ENCODE measurements around the gene PLEKHH3. TPM values are rescaled to one million over a fixed set of nuclear protein-coding genes. Genes with fewer than 3 reads are reported as not detected.
"Not testable (repeated sequence)": the region's sequence is repeated elsewhere in the genome, so short reads cannot be mapped to it uniquely, and the experiment has no call there.

PLEKHH3 gene
- total RNA-seq, 1 donor from 2014 or later, result 36.1 TPM

DNA sequence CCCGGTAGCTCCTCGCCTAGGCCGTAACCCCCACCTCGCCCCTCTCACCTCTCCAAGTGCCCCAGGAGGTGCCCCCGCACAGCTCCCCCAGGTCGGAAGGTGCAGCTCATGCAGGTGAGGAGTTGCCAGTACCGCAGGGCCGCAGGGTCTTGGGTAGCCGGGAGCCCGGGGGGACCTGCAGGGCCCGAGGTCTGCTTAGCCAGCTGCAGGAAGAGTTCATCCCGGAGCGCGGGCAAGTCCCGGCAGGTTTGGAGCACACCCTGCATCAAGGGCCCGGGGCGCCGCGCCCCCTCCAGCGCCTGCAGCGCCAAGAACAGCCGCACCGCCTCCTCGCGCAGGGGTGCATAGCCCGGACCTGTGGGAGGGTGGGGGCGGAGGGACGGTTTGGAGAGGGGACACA is 4.8 kb downstream of the PLEKHH3 start:
- DNase-seq (ENCODE audit: low spot score), result no peak

DNA sequence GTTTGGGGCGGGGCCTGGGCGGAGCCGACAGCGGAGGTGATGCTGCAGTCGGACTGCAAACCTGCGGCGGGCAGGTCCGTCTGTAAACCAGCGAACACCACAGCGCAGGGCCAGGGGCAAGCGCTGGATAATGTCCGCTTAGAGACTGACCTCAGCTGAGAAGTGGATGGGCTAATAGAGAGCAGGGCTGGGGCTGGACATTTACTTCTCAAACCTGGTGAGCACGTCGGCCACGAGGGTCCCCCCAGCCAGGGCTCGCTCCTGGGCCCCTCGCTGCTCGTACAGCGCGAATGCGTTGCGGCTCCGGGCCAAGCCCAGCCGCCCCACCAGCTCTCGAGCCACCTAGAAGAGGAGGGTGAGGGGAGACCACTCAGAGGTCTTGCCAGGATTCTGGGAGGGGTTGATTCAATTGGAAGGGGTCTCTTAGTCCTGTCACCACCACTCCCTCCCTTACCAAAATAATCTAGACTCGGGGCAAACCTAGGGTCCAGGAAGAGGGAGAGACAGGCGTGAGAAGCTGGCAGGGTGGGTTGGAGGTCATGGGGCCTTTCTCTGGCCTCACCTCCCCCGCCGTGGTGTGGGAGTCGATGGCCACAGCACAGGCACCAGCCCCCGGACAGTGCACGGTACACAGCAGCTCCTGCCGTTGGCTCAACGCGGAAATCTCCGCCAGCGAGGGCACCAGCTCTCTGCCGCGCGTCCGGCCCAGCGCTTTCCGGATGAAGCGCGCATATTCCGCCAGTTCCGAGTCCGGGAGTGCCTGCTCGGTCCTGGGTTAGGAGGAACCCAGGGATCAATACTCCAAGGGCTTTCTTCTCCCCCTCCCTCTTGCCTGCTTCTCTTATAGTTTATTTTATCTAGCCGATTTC is 5.8 kb downstream of the PLEKHH3 start:
- no peak for DNase-seq (ENCODE audit: low spot score)

DNA sequence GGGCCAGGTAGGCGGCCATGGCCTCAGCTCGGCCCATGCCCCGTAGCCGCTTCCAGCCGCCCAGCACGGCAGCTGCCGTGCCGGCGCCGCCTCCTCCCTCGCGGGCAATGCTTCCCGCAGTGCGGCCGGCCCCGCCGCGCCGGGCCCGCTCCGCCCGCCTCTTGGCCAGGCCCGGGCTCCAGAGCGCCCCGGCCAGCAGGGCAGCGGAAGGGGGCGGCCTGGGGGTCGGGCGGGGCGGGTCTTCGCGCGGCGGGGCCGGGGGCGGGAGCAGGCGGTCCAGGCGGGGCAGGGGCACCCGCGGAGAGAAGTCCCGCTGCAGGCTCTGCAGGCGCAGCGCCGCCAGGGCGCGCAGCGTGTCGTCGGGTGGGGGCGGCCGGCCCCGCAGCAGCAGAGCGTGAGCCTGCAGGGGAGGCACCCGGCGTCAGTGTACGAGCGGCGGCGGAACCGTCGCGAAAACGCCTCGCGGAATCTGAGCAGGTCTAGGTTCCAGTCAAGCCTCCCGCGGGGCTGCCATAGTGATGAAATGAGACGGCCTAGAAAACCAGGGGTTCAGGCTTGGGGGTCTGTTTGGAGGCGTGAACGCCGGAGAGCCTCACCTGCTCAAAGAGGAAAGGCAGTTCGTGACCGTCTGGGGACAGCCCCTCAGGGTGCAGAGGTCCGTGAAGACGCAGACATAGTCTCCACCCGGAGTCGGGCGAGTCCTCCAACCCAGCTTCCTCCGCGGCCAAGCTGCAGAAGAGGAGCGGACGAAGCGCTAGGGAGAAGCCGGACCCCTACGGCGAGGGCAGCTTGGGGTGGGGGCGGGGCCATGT is 6.6 kb downstream of the PLEKHH3 start:
- no peak for DNase-seq (ENCODE audit: low spot score)

DNA sequence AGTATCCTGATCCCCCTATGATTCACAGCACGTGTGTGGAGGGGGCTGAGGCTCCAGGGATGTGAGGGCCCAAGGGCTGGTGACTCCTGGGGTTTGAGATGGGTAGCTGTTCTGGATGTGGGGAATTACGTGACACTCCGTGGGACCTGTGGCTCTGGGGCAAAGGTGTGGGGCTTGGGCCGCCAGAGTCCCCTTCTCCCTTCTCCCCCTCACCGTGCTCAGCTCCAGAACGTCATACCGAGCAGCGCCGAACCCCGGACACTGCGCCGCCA is 7.2 kb downstream of the PLEKHH3 start:
- DNase-seq (ENCODE audit: low spot score), result no peak

DNA sequence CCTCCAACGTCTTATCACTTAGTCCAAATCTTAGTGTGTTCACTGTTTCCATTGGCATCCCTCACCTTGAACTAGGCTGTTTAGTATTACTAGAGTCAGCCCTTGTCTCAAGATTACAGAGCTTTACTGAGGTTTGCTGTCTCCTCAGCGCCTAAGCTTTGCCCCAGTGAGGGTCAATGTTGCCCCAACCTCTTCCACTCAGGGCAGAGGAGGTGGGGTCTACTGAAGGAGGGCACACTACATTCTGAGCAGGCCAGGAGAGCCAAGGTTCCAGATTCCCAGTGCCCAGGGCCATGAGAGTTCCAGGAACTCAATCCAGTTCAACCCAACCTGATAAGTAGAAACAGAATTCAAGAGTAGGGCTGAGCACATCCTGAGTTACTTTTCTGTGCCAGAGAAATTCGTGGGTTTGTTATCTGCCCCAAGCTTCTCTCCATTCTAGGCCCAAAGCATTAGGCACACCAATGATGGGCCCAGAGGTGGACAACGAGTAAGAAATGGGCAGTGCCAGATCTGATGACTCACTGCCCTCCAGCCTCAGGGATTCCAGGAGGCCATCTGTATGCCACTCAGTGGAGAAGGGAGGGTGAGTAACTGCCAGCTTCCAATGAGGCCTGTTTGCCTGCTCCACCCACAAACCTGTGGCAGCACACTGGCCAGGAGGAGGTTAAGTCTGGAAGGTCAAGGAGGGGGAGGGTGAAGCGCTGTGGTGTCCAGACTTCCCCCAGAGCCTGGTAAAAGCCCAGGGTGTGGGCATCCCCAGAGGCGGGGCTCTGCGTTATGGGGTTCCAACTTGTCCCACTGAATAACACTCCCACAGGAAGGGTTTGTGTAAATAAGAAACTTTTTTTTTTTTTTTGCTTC is 9.5 kb downstream of the PLEKHH3 start:
- DNase-seq (ENCODE audit: low spot score), result peak; percentile 32

DNA sequence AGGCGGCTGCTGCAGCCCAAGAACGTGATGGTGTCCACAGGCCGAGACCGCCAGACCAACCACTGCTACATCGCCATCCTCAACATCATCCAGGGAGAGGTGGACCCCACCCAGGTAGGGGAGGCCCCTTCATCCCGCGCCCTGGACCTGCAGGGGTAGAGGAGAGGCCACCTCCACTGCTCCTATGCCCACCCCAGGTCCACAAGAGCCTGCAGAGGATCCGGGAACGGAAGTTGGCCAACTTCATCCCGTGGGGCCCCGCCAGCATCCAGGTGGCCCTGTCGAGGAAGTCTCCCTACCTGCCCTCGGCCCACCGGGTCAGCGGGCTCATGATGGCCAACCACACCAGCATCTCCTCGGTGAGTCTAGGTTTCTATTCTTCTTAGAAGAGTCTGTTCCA is 10.7 kb downstream of the PLEKHH3 start:
- not testable (repeated sequence) for DNase-seq (ENCODE audit: low spot score)

DNA sequence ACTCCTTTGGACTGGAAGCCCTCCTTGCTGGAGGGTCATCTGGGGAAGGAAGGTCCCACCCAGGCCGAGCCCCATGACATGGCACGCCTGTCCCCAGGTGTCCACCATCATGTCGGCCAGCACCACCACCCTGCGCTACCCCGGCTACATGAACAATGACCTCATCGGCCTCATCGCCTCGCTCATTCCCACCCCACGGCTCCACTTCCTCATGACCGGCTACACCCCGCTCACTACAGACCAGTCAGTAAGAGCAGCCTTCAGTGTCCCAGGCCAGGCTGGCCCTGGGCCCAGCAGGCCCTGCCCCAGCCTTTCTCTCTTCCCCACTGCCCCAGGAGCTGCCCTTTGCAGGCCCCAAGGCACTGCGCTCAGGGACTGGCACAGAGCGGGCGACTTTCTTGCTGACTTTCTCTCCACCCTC is 11.2 kb downstream of the PLEKHH3 start:
- DNase-seq (ENCODE audit: low spot score), result no peak

DNA sequence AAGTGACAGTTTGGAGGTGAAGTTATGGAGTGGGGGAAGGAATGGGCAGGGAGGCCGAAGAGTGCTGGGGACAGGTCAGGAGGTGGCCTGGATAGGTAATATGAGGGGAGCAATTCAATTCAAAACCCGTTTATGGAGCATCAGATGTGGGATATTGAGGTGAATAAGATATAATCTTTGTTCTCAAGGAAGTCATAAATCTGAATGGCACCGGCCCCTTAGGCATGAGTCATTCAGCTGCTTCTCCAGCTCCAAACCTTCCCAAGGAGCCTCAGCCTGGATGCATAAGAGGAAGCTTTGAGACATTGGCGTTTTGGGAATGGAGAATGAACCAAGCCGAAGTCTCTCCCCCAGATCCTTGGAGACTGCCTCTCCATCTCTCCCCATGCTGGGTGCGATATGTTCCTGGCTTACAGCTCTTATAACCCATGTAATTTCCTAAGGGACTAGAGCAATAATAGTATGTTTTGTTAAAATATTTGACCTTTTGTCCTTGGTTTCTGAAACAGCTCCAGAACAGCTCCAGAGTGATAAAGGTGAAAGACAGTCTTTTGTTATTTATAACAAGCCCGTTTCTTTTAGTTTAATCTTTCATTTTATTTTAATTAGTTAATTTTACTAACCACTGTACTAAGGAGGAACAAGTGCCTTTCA is 16.0 kb downstream of the PLEKHH3 start:
- no peak for DNase-seq (ENCODE audit: low spot score)

DNA sequence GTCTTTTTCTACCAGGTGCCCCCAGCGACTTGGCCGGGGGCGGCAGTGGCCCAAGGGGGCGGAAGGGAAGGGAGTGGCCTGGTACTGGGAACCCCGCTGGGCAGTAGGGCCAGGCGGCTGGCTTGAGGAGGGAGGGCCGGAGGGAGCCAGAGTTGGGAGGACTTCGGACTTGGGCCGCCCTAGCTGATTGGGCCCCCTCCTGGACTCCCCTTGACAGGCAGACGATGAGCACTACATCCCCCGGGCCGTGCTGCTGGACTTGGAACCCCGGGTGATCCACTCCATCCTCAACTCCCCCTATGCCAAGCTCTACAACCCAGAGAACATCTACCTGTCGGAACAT is 16.9 kb downstream of the PLEKHH3 start:
- not testable (repeated sequence) for DNase-seq (ENCODE audit: low spot score)

DNA sequence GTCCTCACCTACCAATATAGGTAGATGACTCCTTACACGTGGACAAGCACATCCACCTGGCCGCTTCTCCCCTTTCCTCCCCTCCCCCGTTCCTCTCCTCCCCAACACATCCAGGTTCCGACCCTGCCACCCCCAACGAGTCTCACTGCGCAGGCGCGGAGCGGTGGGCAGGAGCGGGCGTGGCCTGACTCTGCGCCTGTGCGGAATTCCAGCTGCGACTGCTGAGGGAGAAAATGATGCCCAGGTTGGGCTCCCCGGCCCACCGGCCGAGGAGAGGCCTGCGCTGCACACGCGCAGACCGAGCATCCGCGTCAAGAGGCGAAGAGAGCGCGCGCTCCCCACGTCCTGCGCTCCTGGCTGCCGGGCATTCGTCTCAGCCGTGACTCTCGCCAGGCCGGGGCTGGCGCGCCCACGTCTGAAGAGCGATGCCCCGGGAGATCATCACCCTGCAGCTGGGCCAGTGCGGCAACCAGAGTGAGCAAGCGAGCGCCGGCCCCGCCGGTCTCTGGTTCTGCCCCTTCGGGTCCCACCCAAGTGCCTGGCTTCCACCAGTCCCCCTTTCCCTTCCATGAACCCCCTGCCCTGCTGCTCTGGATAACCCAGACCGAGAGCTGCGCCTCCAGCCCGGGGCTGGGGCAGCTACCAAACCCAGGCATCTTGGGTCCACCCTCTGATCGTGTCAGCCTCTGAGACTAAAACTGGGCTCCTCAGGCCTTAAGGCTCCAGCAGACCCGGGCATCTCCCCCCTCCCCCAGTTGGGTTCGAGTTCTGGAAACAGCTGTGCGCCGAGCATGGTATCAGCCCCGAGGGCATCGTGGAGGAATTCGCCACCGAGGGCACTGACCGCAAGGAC is 17.5 kb downstream of the PLEKHH3 start, which contains the start of gene TUBG2:
TSS of gene TUBG2 (plus strand) at position 206 of the 853 bp plus-strand sequence. CDS start at position 426, 220 bp downstream.
- peak; percentile 87 for DNase-seq (ENCODE audit: low spot score)

DNA sequence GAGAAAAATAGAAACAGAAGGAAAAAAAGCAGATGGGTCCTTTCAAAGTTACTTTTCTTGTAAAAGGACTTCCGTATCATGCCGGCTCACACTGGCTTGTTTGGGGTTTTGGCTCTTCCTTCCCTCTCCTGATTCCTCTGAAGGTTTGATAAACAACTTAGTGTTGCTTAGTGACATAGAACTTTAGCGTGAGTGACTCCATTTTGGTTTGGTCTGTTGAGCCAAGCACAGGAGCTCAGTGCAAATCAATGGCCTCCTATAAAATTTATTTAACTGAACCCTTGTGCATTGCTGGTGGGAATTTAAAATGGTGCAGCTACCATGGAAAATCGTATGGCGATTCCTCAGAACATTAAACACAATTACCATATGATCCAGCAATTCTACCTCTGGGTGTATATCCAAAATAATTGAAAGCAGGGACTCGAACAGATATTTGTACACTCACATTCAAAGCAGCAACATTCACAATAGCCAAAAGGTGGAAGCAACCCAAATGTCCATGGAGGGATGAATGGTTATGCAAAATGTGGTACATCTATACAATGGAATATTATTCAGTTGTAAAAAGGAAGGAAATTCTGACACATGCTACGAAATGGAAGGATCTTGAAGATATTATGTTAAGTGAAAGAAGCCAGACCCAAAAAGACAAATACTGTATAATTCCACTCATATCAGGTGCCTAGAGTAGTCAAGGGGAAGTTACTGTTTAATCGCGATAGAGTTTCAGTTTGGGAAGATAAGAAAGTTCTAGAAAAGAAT is 18.8 kb downstream of the PLEKHH3 start:
- no peak for DNase-seq (ENCODE audit: low spot score)

DNA sequence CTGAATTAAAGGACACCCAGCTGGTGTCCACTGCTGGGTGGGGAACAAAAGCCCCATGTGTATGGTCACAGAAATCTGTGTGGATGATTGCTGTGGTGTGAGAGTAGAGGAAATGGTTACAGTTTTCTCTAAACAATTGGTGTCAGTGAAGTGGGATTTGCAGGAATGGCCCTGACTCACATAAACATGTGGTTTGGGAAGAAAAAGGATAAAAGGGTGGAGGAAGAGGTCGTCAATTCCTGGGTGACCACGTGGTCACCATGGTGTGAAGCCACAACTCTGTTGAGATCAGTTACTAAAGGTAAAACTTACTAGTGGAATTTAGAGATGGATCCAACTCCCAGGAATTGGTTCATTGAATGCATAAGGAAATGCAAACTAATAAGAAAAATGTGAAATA is 21.3 kb downstream of the PLEKHH3 start:
- no peak for DNase-seq (ENCODE audit: low spot score)

DNA sequence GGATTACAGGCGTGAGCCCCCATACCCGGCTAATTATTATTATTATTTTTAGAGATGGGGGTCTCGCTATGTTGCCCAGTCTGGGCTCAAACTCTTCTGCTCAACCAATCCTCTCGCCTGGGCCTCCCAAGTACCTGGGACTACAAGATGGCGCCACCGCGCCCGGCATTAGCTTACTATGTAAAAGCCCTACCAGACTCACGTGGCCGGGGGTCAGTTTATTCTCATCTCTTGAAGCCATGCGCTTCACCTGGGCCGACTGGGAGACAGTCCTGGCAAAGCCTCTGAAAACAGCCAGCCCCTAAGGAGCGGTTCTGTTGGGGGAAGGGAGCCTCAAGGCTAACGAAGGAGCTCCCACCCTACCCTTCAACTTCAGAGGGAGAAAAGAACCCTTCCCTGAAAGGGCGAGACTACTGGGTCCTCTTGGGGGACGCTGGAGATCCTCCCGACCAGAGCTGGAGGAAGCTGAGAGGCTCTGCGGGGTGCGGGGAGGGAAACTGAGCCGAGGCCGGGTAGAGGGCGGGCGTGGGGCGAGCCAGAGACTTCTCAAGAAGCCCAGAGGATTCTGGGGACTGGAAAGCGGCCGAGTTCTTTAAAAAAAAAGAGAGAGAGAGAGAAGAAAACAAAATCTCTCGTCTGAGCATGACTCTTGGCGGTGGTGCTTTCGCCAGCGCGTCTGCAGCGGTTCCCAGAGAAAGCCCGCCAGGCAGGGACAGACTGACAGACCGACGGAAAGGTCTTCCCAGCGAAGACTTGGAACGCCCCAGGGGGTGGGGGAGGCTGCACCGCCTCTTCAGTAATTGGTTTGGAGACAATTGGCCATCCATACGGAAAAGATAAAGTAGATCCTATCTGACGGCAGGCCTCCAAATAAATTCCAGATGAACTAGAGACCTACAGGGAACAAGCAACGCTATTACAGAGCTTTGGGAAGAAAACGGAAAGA is 23.3 kb downstream of the PLEKHH3 start:
- DNase-seq (ENCODE audit: low spot score), result peak; percentile 49

DNA sequence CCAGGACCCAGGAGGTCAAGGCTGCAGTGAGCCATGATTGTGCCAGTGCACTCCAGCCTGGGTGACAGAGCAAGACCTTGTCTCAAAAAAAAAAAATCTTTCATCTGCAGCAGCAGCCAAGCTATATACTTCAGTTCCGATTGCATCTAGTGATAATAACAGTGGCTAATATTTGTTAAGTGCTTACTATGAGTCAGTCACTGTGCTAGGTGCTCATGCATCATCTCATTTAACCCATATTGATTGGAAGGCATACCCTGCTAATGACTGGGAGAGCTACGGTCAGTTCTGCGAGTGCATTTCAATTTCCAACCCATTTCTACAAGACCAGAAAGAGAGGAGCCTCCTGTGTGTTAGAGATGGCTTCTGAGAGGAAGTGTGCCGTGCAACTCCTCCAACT is 25.4 kb downstream of the PLEKHH3 start:
- DNase-seq (ENCODE audit: low spot score), result no peak

DNA sequence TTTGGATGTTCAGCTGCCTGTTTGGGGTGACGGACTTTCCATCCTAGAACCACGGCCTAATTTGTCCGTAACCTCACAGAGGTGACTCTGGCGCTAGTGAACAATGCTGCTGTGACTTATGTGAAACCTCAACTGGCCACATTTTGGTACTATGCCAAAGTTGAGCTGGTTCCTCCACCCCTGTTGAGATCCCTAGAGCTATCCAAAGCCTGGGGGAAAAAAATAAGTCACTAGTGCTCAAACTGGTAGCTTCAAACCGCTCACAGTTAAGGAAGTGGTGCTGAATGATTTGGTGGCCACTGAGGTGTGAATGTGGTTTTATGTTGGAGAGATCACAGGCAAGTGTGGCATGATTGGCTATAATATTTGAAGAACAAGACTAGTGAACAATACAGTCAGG is 29.0 kb downstream of the PLEKHH3 start:
- no peak for DNase-seq (ENCODE audit: low spot score)

DNA sequence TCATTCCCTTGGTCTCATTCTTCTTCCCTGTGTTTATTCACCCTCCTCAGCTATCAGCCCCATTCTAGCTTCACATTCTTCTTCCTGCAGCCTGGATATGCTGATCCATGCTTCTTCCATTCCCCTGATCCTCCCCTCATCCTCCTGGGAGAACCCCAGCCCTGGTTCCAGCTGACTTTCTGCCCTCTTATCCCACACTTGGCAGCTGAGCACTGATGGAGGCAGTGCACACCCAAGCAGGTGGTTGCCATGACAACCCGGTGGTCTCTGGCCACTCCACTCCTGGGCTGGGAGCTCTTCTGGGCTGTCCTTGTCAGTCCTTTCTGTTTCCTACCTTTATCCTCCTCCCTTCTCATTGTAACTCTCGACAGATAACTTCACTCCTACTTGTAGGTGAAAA is 34.5 kb downstream of the PLEKHH3 start:
- DNase-seq (ENCODE audit: low spot score), result no peak

DNA sequence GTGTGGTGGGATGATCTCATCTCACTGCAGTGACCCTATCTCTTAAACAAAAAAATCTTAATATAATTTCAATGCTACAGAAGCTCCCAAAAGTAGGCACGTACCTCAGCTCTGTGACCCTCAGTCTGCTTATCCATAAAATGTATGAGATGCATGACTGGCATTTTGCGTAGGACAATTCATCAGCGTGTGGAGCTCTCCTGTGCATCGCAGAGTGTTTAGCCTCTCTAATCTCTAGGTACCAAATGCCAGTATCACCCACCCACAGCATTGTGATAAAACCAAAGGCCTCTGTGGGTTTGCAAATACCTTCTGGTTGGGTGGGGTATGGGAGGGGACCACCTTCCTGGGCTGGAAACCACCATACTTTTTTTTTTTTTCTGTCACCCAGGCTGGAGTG is 36.7 kb downstream of the PLEKHH3 start:
- DNase-seq (ENCODE audit: low spot score), result no peak

DNA sequence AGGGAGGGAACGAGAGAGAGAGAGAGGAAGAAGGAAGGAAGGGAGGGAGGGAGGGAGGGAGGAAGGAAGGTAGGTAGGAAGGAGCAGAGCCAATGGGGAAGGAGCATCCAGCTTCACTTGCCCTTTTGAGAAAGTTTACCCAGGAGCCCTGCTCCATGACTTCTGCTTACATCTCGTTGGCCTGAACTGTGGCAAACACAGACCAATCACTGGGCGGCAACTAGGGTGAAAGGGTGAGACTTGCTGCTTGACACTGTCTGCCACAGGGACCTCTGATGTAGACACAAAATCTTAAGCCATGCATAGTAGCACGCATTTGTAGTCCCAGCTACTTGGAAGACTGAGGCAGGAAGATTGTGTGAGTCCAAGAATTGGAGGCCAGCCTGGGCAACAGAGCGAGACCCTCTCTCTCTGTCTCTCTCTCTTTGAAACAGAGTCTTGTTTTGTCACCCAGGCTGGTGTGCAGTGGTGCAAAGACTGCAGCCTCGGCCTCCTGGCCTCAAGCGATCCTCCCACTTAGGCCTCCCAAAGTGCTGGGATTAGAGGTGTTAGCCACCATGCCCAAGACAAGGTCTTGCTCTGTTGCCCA is 37.2 kb downstream of the PLEKHH3 start:
- DNase-seq (ENCODE audit: low spot score), result no peak

Data from mucosa of gallbladder (tissue), 1 donor.